Stimulated activated CD4-positive, alpha-beta T cell treated with anti-CD3 and anti-CD28 coated beads, Interleukin-15, amount 100 ng/mL, for 24 hours (primary cell): ENCODE data around the gene HLA-DOB.
A peak's percentile ranks its signal among the peaks of the same experiment; 100 is the strongest.

Source experiments
- DNase-seq: peaks from one replicate; pipeline ENCODE4 v3.0.0-alpha.2; 2020

Gene HLA-DOB

DNA sequence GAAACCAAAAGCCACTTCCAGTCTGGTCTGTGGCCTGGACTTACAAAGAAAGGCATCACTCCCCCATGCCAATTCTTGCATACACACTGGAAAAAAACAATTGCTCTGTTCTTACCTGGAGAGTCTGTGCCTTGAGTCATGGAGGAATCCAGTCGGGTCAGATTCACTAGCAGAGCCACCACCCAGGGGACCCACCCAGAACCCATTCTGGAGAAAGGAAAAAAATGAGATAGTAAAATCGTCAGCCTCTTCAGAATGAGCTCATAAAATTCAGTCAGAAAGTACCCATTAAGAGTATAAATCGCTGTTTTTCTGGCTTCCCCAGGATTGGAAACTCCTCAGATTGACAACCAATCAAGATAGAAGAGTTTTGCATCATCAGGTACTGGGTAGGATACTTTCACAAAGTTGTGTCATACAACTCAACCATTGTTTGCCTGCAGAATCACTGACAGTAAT, at the start of gene HLA-DOB:
Gene HLA-DOB (minus strand): TSS at position 257 of the 459 bp plus-strand sequence. CDS start 51 bp downstream, at position 206.
- no peak for DNase-seq

- no peak for DNase-seq
These were observed 49.1 kb upstream of the HLA-DOB start for GRCh38 chr6:32865724-32866443.

GRCh38 chr6:32862725-32863124, 45.9 kb upstream of the HLA-DOB start:
- no peak for DNase-seq

DNA sequence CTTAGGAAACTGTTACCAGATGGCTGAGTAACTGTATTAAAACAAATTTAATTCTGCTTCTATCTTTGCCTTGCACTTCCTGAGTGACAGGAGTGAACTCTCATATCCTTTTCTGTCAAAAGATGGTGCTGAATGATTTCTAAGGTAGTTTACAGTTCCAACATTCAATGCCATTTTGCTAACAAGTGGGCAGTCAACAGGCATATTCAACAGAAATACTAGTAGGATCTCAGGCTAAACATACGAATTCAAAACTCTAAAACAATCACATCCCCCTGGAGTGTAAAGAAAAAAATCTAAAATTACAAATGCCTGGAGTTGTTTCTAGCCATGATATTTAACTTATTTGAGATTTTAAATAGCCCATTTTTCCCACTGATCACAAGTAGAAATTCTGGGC, 43.9 kb upstream of the HLA-DOB start:
- DNase-seq, result no peak

DNA sequence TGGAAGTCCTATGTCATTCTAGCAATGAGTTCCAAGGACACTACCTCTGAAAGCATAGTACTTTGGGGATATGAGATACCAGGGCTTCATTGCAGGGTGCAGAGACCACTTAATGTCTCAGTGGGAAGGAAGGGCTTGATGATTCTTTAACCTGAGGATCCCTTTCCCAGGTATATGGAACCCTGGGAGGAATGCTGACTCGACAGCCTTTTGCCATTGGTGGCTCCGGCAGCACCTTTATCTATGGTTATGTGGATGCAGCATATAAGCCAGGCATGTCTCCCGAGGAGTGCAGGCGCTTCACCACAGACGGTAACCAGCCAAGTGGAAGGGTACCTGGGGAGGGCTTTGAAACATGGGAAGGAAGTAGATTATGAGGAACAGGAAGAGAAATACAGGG, 41.4 kb upstream of the HLA-DOB start:
- DNase-seq, result no peak

DNA sequence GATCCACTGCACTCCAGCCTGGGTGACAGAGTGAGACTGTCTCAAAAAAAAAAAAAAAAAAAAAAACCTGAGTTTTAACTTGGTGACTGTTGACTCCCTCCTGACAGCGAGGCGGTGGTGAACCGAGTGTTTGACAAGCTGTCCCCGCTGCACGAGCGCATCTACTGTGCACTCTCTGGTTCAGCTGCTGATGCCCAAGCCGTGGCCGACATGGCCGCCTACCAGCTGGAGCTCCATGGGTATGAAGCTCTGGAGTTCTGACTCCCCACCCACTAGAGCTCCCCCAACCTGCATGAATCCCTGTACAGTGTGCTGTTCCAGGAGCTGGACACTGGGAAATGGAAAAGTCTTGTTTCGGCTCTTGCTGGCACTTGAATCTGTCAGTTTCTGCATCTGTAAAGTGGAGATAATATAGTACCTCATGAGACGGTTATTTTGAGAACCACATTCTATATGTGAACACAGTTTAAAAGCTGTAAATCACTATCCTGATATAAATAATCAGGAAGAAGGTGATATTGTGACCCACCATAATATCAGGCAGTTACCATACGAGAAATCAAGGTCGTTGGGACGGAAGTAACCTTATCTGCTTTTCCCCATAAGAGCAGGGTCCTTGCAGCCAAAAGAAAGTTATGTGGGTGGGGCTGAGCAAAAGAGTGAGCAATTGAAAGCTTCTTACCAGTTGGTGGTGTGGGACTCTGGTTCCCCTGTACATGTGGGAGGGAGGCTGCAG, 40.5 kb upstream of the HLA-DOB start:
- DNase-seq, result no peak

DNA sequence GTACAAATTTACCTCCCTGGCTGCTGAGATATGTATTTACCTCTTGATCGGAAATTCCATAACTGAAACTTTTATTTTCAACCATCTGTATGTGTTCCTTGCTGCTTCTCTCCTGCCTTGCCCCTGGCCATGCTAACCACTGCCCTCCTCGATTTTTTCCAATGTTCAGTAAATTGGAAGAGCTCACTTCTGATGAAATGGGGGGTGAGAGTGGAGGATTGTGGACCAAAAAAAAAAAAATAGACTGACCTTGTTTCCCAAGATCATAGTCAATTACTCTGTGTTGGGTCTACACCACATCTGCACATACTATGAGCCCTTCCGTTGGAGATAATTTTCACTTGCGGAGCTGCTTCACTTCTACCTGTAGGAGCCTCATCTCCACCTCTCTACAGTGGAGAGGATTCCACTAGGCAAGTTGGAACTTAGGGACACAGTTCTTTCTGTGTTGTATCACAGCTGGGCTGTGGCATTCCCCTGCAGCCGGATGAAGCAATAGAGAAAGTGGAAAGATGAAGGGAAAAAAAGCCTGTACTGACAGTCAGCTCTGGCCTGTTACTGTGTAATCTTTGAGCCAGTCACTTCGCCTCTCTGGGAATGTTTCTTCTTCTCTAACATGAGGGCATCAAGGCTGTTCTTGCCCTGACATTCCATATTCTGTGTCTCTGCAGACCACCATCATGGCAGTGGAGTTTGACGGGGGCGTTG, 38.8 kb upstream of the HLA-DOB start:
- no peak for DNase-seq

DNA sequence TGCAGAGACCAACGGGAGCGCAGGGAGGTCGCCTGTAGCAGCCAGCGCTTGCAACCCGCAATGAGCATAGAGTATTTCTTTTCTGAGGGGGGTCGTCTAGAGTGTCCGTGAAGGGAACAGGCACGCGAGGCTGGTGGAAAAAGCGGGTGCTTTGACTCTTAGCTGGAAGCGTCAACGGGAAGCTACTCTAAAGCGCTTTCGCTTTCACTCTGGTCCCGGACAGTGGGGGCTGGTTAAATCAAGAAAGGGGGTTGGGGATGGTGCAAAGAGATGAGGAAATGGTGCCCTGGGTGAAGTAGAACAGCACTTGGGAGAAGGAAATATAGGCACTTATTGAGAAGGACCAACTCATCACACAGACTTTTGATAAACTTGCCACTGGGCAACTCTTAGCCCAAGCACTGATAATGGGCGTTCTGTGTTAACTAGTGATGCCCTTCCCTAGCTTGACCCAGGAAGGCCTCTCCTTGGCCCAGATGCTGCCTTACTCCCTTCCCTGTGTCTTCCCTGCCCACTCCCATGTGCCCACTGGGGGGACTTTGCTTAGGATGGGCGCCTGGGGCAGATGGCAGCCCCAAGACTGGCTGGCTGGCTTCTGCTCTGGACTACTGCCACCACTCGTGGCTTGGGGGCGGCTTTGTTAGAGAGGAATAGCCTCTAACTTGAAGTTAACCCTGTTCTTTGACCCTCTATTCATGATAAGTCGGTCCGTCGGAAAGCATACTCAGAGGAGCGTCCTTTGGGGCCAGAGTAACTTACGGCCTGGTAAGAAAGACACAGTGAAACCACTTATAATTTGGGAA, 37.8 kb upstream of the HLA-DOB start:
- peak; percentile 73 for DNase-seq

DNA sequence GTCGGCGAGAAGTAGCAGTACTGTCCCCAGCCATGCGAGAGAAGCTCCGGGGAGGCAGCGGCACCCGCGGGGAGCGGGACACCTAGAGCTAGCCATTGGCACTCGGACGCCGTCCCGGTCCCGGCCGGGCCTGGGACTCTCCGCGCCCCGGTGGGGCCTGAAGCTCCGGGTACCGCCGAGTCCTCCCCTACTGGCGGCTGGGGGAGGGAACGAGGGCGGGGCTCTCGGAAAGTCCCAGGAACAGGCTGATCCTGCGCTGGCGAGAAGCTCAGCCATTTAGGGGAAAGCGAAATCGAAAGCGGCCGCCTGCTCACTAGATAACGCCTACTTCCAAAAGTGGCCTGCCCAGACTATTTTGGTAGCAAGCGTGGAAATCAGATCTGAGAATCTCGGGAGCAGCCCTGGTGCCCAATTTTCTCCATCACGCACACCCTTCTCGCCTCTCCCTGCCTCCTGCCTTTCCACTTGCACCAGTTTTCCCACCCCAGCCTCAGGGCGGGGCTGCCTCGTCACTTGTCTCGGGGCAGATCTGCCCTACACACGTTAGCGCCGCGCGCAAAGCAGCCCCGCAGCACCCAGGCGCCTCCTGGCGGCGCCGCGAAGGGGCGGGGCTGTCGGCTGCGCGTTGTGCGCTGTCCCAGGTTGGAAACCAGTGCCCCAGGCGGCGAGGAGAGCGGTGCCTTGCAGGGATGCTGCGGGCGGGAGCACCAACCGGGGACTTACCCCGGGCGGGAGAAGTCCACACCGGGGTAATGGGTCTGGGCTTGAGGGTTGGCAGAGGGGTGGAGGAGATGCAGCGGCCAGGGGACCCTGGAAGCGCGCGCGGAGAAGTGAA, 37.0 kb upstream of the HLA-DOB start, which contains the start of the genes PSMB9 and TAP1:
Gene PSMB9 (plus strand): TSS at position 652 of the 835 bp plus-strand sequence. CDS start 38 bp downstream, at position 690.
Gene TAP1 (minus strand): TSS at position 164 of the 835 bp plus-strand sequence. CDS start 68 bp downstream, at position 96.
- peak; percentile 98 for DNase-seq

DNA sequence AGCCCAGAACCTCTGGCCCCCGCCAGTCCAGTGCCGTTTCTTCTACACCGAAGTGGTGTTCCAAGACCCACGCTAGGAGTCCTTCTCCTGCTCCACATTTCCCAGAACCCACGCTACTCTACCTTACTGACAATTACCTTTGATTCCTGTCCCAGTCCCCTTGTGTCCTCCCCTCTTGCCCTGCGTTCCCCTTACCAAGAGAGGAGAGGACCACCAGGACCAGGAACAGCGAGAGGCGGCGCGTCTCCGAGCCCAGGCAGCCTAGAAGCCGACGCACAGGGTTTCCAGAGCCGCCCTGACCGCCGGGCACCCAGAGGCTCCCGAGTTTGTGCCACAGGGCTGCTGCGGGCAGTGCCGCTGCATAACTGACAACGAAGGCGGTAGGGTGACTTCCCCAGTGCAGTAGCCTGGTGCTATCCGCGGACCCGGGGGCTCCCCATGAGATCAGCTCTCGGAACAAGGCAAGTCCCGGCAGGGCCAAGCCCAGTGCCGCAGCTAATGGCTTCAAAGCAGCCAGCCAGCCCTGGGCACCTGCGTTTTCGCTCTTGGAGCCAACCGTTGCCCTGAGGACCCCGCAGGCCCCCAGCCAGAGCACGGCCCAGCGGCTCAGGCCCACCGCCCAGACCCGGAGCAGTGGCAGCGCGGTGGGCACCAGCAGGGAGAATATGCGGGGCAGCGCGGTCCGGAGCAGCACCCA, 36.2 kb upstream of the HLA-DOB start:
- DNase-seq, result peak; percentile 57

GRCh38 chr6:32852018-32852843, 35.4 kb upstream of the HLA-DOB start:
- DNase-seq, result peak; percentile 59

DNA sequence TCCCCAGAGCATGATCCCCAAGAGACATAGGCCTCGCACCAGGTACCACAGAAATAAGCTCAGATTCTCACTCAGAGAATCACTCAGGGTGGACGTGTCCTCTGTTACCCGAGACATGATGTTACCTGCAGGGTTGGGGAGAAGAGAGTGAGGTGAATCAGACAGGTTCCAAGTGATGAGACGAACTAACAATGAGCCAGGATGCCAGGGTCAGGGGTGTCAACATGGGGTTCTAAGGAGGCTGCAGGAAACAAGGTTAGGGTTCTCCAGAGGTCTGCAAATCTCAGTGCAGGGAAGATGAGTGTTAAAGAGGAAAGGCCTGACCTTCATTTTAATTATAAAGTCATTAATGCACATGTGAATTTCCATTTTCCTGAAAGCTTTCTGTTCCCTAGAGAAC, 34.2 kb upstream of the HLA-DOB start:
- DNase-seq, result no peak

DNA sequence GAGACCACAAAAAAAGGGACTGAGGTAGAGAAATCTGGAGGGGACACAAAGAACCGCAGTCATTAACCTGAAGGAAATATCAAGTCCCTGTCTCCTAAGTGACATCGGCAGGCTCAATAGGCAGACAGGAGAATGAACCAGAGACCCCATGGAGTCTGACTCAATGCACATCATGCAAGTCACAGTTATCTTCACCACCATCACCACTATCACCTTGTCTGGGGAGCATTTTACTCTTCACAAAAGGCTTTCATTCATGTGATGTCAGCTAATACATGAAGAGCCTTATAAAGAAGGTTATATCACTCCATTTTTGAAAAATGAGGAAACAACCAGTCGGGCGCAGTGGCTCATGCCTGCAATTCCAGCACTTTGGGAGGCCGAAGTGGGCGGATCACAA, 32.3 kb upstream of the HLA-DOB start:
- DNase-seq, result no peak

DNA sequence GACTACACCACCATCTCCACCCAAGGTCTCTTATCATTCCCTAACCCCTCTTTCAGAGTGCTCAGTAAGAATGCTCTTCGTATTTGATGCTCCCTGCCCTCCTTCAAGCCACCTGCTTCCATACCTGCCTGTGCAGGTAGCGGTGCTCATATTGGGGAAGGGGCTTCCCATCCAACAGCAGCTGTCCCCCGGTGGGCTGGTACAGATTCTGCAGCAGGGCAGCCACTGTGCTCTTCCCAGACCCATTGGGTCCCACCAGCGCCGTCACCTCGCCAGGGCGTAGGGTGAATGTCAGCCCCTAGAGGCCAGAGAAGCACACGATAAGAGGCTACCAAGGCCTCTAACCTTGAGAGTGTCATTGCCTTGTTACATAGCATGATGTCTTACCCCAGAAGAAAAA, 31.0 kb upstream of the HLA-DOB start:
- DNase-seq, result no peak

DNA sequence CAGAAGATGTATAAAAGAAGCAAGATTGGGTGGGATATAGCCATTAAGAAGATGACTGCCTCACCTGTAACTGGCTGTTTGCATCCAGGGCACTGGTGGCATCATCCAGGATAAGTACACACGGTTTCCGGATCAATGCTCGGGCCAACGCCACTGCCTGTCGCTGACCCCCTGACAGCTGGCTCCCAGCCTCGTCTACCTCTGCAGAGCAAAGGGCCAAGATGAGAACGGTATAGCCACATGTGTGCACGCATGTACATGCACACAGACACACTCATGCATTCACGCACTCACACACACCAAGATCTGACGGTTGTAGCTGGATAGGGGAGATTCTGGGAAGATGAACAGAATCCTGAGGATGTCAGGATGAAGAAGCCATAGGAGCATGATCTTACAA, 30.2 kb upstream of the HLA-DOB start:
- no peak for DNase-seq

GRCh38 chr6:32845384-32845884, 28.6 kb upstream of the HLA-DOB start:
- peak; percentile 69 for DNase-seq

DNA sequence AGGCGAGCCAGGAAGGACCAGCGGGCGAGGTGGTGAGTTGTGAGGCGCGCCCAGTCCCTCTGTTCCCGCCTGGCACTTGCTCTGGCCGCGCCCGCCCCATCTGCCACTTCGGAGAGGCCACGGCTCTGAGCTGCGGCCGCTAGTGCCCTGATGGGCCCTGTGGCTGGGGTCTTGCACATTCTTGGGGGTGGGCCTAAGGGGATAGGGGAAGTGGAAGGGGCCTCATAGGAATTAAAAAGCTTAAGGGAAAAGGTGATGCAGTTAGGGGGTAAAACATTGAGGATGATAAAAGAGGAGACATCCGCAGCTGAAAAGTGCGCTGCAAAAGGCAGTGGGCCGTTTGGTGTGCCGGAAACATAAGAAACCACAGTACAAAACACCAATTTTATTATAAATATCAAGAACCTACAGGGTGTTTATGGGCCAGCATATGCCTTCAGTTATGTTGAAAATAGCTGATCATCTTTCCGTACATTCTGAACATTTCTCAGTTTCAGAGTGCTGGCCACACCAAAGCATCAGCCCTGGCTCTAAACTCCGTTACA, 28.1 kb upstream of the HLA-DOB start:
- DNase-seq, result no peak

DNA sequence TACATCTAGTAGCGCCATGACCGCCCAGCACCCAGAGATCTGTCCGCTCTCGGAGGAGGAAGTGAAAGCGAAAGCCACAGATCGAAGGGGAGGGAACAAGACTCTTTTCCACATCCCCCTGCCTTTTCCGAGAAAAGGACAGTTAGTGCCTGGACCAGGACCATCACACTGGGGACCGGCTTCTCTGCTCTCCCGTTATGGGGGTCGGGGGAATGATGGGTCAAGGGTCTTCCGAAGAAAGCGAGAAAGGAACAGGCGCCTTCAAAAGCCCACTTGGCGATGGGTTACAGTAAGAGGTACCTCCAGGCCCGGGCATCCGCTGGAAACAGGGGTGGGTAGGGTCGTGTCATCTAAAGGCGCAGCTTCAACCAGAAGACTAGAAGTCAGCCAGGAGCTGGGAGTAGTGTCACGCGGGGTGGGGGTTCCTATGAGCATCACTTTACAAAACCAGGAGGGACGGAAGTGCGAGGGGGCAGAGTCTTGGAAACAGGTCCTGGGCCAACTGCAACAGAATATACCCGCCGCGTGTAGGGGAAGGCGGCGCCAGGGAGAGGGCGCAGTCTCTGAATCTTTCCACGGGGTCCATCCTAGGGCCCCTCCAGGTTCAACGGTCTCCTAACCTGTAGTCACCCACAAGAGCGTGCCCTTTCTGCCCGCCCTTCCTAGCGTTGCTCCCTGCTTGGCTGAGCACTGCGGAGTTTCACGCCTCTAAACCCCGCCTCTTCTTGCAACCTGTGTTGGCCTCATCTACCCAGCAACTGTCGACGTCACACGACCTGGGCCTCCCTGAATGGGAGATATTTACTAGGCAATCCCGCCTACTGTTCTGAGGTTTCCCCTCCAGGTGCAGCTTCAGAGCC, 27.4 kb upstream of the HLA-DOB start, which contains the start of gene PSMB8:
Gene PSMB8 (minus strand): TSS at position 69 of the 860 bp plus-strand sequence. CDS start 51 bp downstream, at position 18.
- peak; percentile 99 for DNase-seq
